KOPT-K1 (cell line): ENCODE data around the gene ZSWIM6.

ENCODE experiments used
- H3K27ac ChIP-seq: fragments of 200-600 bp; sonication (generic); 2 replicates; pipeline ENCODE4 v1.5.1; 2016; ENCODE audit warnings: antibody characterized with exemption, mild to moderate bottlenecking, low read depth, low read length; ENCODE audit not compliant: poor library complexity, severe bottlenecking
- H3K36me3 ChIP-seq: fragments of 200-600 bp; sonication (generic); 2 replicates; pipeline ENCODE4 v1.5.1; 2017; ENCODE audit warnings: antibody characterized with exemption, mild to moderate bottlenecking, low read length, moderate library complexity; ENCODE audit not compliant: insufficient read depth
- H3K9me3 ChIP-seq: fragments of 200-600 bp; sonication (generic); 2 replicates; pipeline ENCODE4 v1.5.1; 2017; ENCODE audit warnings: antibody characterized with exemption, low read length, mild to moderate bottlenecking; ENCODE audit not compliant: insufficient read depth, poor library complexity, severe bottlenecking

The ZSWIM6 gene

DNA sequence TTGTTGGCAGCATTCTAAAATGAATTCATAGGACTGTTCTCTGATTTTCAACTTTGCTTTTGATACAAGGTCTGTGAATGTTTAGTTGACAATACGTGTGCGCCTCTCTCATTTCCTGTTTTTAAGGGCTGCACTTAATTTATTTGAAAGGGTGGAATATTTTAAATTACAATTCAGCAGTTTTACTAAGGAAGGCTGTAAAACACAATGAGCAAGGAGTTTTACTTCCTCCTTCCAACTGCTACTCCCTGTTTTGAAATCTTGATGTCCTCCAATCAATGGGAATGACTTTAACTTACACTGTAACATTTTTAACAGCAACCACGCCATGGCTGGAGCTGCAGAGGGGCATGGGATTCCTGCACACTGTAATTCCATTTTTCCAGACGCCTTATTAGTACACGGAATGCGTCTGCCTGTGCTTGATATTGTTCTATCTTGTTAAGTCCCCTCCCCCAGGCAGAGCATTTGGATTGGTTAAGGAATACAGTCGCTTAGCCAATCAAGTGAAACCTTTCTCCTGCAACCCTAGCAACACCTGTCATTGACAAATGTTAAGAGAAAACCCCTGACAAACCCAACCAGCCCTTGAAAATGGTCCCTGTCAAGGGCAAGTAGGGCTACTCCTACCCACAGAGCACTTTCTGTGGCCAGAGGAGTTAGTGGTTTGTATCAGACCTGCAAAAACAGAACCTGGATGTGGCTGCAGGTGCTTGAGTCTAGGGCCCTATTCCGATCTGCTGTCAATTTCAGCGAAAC is 12.5 kb upstream of the ZSWIM6 start:
- Histone ChIP-seq H3K36me3 (no peaks in the 10 kb centered on the region), H3K27ac (no peak overlapping the region), H3K9me3 (no peaks in the 10 kb centered on the region)

DNA sequence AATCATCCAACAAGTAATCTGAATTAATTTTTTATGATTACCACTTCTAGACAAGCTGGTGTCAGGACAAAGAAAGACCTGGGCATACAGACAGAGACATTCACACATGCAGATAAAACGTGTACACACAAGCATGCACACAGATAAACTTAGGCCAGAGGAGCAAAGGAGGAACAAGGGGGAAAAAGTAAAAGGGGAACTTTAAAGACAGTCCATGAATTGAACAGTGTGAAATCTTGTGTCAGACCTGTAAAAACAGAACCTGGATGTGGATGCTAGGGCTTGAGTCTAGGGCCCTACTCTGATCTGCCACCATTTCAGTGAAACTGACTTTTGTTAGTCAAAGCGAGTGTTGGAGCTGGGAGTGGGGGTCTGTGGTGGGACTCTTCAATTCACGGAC is 11.2 kb upstream of the ZSWIM6 start:
- Histone ChIP-seq H3K27ac (no peak overlapping the region), H3K36me3 (no peaks in the 10 kb centered on the region)

DNA sequence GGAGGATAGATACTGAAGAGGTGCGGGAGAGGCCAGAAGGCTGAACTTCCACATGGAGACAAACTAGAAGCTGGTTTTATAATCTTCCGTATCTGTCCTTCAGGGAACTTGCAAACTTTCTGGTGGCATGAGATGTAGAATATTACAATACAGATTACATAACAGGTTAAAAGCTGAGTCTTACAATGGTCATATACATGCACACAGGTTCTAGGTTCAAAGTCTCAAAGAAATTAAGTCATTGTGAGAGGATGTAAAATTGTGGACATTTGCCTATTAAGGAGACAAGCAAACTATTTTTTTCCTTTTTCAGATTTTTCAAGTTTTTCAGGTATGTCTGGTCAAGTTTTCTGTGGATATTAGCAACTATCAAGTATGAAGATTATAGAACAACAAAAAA is 10.4 kb upstream of the ZSWIM6 start:
- Histone ChIP-seq H3K36me3 (no peaks in the 10 kb centered on the region), H3K9me3 (no peaks in the 10 kb centered on the region), H3K27ac (no peak overlapping the region)

More for the DNA sequence above, 11.2 kb upstream of the ZSWIM6 start:
- H3K9me3 ChIP-seq = no peaks in the 10 kb centered on the region

DNA sequence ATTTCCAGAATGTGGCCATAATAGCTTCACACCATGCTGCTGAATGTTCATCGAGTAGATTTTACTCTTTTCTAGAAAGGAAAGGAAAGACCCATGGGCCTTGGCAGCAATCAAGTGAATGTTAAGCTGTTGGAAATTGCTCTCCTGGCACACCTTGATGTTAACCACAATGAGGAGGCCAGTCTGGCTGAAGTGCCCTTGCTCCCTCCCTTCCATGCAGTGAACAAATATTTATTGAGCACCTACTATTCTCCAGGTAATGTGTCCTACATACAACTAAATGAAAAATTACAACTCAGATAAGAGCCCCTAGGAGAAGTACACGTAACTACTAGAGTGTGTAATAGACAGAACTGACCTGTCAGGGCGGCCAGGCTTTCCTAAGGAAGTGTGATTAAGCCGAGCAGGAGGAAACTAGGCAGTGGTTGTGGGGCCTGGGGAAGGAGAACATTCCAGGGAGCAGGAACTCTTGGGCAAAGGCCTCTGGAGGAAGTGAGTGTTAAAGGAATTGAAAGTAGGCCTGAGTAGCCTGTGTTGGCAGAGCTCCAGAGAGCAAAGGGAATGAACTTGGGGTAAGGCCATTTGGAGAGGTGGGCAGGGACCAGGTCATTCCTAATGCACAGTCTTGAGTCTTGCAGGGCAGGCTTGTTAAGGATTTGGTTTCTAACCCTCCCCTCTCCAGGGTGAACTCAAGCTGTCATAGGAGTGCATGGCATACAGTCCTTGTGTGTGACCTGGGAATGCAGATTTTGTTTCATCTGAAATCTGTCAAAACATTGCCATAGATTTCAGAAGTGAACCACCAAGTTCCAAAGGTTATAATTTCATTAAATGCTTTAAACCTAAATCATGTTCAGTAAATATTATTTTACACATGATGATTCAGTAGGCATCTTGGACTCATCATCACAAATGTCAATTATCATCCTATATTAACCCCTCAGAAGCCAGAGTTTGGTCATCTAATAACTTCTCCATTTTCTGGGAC is 9.0 kb upstream of the ZSWIM6 start:
- Histone ChIP-seq H3K9me3 (no peaks in the 10 kb centered on the region), H3K27ac (no peak overlapping the region), H3K36me3 (no peaks in the 10 kb centered on the region)

DNA sequence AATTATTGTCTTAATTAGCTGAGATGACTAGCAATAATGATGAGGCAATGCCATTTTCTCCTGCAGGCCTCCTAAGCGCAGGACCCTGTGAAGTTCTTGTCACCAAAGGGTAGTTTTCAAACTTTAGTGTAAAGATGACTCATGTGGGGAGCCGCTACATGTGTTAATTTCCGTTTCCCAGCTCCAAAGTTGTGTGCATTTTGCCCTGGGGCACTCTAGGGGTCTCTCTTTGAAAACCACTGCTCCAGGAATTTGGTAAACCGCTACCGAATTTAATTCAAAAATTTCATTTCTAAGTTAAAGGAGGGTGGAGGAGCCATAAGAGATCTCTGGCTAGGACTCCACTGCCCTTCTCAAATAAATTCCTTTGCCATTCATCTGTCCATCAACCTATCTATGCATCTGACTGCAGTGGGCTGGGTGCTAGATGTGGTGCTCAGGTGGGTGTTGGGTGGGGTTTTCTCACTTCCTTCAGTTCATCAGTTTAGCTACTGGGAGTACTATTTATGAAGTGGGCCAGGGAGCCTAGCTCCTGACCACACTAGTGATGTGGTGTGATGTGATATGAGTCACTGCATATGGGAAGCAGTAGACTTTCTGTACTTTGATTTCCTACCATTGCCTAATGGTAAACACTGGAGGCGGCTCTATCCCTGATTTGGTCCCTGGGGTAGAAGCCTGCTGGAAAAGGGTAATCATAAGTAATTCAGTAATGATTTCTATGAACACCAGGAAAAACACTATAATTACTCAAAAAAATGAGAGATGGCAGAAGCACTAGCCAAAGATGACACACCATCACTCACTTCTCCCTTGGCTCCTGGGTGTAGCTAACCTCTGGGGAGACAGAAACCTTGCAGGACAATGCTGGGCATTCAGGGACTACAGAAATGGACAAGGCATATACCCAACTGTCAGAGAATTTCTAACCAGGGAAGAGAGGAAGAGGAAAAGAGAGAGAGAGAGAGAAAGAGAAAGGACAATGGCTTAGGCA is 4.0 kb upstream of the ZSWIM6 start:
- H3K9me3 ChIP-seq = peaks cover 19% of the 10 kb centered on the region
- no peaks in the 10 kb centered on the region for H3K36me3 ChIP-seq
- no peak overlapping the region for H3K27ac ChIP-seq

DNA sequence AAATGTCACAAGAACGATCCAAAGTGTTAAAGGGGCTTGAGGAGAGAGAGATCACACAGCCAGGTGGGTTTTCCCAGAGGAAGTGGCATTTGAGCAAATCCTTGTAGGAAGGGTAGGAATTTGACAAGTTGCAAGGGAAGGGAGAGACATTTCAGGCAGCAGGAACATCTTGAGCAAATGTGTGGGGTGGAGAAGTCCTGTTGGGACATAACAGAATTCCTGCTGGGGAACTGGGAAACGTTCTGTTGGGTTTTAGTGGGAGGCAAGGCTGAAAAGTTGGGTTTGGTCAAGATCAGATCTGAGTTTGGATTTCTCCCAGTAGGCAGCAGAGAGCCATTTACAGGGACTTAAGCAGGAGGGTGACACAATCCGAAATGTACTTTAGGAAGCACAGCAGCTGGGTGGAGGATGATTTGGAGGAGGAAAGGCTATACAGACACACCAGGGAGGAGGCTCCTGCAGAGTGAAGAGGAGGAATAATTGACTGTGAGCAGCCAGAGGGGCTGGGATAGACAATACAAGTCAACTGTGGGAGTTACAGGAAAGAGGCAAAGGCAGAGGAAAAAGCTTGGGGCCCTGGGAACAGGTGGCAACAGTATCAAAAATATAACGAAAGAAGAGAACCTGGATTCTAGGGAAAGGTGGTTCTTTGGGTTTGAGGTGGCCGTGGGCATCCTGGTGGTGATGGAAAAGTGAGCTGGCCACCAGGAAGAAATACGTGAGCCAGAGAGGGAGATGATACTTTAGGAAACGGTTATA is 3.1 kb upstream of the ZSWIM6 start:
- Histone ChIP-seq H3K27ac (no peak overlapping the region), H3K36me3 (no peaks in the 10 kb centered on the region), H3K9me3 (peaks cover 19% of the 10 kb centered on the region)

DNA sequence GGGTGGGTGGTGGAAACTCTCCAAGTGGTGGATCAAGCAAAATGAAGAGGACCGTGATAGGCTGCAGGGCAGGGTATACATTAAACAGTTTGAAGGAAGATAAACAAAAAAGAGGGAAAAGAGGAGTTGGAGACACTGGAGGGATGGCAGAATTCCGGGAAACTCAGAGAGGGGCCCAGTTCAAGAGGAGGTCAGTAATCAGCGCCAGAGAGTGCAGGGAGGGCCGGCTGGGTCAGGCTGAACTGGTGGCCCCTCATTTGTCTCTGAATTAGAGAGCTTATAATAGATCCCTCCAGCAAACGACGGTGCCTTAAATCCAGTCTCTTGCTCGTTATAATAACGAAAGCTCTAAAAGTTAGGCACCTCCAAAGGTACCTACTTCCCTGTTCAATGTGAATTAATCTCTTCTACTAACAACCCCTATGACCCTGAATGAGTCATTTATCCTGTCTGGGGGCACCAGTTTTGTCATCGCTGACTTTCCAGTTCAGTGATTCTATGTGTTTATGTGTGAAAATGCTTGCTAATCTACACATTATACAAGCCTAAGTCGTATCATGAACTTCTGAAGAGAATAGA is 2.4 kb upstream of the ZSWIM6 start:
- H3K9me3 ChIP-seq = peaks cover 19% of the 10 kb centered on the region
- H3K27ac ChIP-seq = no peak overlapping the region
- no peaks in the 10 kb centered on the region for H3K36me3 ChIP-seq

DNA sequence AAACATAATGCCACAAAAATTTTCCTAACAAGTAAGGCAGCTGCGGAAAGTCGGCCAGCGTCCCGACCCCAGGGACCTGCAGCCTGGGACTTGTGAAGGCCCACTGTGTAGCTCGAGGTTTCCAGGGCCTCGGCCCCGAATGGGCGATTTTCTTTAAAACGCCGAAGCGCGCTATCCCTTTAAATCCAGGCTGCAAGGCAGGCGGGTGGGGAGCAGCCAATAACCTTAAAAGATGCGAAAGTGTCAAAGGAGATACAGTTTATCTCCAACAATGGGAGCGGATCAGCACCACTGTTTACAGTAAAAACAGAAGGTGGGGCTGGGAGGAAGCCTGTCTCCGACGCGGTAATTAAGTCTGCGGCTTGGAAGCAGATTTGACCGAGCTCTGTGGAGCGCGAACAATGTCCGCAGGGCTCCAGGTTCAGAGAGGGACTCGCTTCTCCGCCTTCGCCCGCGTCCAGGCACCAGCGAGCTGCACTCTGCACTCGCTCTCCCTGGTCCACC is 1.7 kb upstream of the ZSWIM6 start:
- peaks cover 19% of the 10 kb centered on the region for H3K9me3 ChIP-seq
- no peak overlapping the region for H3K27ac ChIP-seq

DNA sequence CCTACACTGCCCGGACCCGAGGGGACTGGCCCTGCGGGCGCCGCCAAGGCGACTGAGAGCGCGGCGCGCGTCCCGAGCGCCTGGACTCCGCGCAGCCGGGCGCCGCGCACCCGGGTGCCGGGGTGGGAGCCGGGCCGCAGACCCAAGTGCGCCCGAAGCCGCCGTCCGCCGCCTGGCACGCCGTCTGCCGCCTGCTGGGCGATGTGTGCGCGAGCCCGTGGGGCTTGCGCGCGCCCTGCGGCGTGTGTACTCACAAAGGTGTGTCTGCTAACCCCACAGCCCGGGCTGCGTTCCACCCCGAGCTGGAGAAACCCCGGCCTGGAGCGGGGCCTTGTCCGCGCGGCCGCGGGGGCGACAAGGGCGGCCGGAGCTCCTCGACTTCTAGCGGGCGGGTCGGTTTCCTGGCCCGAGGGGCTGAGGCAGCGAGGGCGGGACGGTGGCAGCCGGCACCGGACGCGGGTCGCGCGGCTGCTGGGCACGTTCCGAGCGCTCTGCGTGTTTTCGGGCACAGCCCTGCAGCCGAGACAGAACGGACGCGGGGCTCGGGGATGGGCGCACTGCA is 1.1 kb upstream of the ZSWIM6 start:
- H3K27ac ChIP-seq = no peak overlapping the region
- no peaks in the 10 kb centered on the region for H3K36me3 ChIP-seq
- peaks cover 19% of the 10 kb centered on the region for H3K9me3 ChIP-seq

More for the DNA sequence above, 1.7 kb upstream of the ZSWIM6 start:
- H3K36me3 ChIP-seq = no peaks in the 10 kb centered on the region

DNA sequence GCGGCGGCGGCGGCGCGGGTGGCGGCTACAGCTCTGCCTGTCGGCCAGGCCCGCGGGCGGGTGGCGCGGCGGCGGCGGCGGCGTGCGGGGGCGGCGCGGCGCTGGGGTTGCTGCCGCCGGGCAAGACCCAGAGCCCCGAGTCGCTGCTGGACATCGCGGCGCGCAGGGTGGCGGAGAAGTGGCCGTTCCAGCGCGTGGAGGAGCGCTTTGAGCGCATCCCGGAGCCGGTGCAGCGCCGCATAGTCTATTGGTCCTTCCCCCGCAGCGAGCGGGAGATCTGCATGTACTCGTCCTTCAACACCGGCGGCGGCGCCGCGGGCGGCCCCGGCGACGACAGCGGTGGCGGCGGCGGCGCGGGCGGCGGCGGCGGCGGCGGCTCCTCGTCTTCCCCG is 296 bp downstream of the ZSWIM6 start:
- Histone ChIP-seq H3K36me3 (no peaks in the 10 kb centered on the region), H3K9me3 (peaks cover 19% of the 10 kb centered on the region), H3K27ac (no peak overlapping the region)

DNA sequence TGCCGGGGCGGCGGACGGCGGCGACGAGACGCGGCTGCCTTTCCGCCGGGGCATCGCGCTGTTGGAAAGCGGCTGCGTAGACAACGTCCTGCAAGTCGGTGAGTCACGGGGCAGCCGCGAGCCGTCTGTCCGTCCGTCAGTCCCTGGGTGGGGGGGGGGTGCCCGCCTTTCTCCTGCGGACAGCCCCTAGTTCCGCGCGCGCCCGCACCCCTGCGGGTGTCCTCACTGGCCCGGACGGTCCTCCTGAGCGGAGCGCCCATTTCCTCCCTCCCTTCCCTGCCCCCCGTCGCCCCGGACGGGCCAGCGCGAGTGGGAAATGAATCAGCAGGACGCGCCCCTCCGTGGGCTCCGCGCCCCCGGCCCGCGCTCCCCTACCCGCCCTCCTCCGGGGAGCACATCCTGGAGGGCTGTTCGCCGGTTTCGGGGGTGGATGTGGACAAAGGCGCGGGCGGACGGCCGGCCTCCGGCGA is 828 bp downstream of the ZSWIM6 start:
- Histone ChIP-seq H3K36me3 (no peaks in the 10 kb centered on the region), H3K27ac (no peak overlapping the region), H3K9me3 (peaks cover 19% of the 10 kb centered on the region)

DNA sequence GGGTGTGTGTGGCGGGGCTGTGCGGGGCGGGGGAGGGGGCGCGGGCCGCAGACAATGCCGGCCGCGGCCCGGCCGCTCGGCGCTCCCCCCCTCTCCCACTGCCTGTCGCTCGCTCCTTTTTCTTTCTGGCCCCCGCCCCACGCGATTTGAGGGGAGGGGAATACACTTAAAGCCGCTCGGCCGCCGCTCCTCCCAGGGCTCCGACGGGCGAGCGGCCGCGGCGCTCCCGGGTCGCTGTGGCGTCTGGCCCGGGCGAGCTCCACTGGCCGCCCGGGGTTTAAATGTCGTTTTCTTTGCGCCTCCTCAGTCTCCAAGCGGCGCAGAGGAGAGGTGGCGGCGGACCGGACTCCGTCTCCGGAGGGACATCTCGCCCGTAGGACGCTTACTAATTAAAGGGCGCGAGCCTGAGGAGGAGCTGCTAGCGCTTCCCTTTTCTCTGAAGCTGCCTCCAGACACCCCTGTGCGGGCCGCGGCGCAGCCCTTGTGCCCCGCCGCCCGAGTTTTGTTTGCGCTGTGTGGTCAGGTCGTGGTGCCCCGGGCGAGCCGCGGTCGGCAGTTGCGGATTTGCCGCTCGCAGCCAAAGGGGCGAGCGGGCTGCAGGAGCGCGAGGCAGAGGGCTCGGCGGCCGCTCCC is 1.4 kb downstream of the ZSWIM6 start:
- Histone ChIP-seq H3K9me3 (peaks cover 19% of the 10 kb centered on the region), H3K36me3 (no peaks in the 10 kb centered on the region), H3K27ac (no peak overlapping the region)
